GM21381 (cell line): Measurements from ENCODE around the gene TBCB.

ENCODE experiments used
- ATAC-seq: cut with Tn5 transposase; IDR thresholded peaks from one replicate; pipeline ENCODE4 v1.9.1; 2021; ENCODE audit warnings: mild to moderate bottlenecking, moderate library complexity; ENCODE audit not compliant: unreplicated experiment

The TBCB gene

GRCh38 chr19:36100476-36100875 is 14.8 kb upstream of the TBCB start:
- ATAC-seq: no peak

DNA sequence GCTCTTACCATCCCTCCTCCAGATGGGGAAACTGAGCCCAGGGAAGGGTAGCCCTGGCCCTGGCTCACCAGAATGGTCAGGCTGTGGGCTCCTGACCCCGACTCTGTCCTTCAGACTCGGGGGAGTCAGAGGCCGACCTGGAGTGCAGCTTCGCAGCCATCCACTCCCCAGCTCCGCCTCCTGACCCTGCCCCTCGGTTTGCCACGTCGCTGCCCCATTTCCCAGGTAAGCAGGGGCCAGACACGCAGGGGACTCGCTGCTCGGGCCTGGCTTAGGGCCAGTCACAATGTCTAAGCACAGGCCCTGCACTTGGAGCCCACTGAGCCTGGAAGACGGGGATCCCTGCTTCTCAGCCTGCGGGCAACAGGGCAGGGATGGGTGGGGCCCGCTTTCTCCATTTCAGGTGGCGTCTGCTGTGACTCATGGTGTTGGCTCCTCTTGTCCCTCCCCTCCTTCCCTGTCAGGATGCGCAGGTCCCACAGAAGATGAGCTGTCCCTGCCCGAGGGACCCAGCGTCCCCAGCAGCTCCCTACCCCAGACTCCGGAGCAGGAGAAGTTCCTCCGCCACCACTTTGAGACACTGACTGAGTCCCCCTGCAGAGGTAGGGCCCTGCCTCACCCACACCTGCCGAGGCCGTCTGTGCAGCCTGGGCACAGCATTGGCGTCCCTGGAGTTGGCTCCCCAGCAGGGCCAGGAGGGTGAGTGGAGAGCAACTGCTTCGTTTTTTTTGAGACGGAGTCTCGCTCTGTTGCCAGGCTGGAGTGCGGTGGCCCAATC is 13.5 kb upstream of the TBCB start:
- no peak for ATAC-seq

DNA sequence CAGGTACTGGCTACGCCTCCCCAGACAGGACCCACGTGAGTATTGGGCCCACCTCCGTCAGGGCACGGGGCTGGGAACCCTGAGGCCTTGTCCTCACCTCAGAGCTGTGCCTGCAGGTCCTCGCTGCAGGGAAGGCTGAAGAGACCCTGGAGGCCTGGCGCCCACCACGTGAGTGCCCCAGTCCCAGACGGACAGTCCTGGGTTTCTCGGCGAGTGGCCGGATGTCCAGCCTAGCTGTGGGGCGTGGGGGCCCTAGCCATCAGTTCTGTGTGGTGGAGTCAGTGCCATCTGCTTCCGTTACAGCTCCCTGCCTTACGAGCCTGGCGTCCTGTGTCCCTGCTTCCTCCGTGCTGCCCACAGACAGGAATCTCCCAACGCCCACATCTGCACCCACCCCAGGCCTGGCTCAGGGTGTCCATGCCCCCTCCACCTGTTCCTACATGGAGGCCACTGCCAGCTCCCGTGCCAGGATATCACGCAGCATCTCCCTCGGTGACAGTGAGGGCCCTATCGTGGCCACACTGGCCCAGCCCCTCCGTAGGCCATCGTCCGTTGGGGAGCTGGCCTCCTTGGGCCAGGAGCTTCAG is 12.1 kb upstream of the TBCB start:
- ATAC-seq: no peak

GRCh38 chr19:36103842-36104552 is 11.3 kb upstream of the TBCB start:
- no peak for ATAC-seq

DNA sequence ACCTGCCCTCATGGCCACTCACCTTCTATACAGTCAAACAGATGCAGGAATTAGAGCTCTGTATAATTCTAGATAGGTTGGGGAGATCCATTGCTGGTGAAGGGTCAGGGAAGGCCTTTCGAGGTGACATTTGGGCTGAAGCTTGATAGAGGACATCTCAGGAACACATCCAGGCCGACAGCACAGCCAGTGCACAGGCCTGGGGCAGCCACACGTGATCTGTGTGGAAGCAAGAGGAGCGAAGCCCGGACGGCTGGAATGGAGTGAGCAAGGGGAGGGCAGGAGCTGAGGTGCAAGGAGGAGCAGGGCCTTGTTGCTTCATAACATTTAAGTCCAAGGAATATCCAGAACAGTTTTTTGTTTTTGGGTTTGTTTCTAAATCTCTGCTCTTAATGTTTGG is 8.8 kb upstream of the TBCB start:
- no peak for ATAC-seq

GRCh38 chr19:36106991-36107390 is 8.3 kb upstream of the TBCB start:
- ATAC-seq: no peak

- no peak for ATAC-seq
Measured at GRCh38 chr19:36108684-36109083, 6.6 kb upstream of the TBCB start.

GRCh38 chr19:36110487-36111199 is 4.6 kb upstream of the TBCB start, which contains the start of gene OVOL3:
OVOL3 (plus strand) TSS chr19:36111143; CDS start chr19:36111203, 60 bp downstream.
- ATAC-seq: no peak

- ATAC-seq: no peak
Measured at GRCh38 chr19:36111200-36111539, 4.1 kb upstream of the TBCB start.

GRCh38 chr19:36112678-36113077 is 2.6 kb upstream of the TBCB start:
- no peak for ATAC-seq

DNA sequence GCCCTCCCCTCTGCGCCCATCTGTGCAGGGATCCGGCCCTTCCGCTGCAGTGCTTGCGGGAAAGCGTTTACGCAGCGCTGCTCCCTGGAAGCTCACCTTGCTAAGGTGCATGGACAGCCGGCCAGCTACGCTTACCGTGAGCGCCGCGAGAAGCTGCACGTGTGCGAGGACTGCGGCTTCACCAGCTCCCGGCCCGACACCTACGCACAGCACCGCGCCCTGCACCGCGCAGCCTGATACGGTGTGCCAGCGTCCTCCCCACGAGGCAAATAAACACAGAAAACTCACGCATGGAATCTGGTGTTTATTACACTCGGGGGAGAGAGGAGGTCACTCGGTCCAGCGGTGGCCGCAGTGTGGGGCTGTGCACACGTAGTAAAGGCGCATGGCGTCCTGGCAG is 1.8 kb upstream of the TBCB start:
- no peak for ATAC-seq

DNA sequence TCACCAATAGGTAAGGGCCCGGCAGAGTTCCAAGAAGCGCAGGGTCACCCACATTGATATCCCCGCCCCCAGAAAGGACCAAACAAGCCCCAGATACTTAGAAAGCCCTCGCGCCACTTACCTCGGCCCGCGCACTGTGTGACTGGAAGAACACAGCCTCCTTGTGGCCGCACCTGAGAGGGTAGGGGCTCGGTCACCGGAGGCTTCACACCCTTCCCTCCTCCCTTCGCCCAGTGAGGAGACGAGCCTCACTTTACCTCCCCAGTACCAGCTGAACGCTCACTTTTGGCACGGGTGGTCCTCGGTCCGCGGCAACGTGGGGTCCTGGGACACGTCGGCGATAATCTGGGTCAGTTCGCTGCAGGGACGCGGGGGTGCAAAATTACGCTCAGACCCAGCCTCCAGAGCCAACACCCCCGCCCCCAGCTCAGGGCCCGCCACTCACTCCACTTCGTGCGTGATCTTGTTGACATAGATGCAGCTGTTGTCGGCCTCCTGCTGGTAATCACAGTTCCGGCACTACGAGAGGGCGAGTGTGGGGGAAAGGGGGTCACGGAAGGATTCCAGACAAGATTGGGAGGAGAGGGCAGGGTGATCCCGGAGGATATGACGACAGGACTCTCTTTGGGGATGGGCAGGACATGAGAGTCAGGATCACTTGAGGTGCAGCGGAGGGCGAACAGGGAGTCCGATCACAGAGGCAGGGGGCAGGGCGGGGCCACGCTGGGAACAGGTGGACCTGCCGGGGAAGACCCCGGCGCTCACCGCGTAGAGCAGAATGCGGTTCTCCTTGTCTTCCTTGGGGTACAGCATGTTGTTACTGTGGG is 1.2 kb upstream of the TBCB start:
- no peak for ATAC-seq

- peak; percentile 78 for ATAC-seq
Measured at GRCh38 chr19:36114721-36115452, 381 bp upstream of the TBCB start, which contains the start of gene POLR2I. POLR2I (minus strand) TSS chr19:36114875; CDS start chr19:36114856, 19 bp downstream.

GRCh38 chr19:36116344-36116637 is 1.0 kb downstream of the TBCB start:
- ATAC-seq: no peak

DNA sequence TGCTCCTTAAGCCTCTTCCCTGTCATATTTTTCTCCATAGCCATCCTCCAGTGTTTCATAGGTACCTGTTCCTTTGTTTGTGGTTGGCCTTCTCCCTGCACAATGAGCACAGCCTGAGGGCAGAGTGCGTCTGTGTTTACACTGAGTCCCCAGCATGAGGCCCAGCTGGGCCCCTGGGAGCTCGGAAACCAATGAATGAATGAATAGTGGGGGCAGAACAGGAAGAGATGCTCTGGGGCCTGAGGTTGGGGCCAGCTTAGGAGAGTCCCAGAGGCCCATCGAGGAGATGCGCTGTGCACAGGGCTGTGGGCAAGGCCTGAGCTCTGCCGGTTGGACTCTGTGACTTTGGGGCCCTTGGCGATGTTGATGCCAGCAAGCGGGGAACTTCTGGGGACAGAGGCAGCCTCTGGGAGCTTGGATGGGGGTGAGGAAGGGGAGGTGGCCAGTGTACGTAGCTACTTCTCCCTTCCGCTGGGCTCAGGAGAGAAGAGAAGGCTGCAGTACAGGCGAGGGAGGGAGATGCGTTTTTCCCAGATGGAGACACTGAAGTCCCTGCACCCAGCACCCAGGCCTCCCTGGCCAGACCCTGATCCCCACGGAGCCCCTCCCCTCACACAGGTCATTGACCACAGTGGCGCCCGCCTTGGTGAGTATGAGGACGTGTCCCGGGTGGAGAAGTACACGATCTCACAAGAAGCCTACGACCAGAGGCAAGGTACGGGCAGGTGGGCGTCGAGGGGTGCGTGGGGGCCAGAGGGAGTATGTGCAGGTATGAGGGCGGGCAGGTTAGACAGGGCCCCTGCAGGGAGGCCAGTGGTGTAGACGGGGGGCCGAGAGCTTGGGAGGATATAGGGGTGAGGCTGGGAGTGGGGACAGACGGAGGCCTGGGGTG is 5.1 kb downstream of the TBCB start:
- no peak for ATAC-seq

DNA sequence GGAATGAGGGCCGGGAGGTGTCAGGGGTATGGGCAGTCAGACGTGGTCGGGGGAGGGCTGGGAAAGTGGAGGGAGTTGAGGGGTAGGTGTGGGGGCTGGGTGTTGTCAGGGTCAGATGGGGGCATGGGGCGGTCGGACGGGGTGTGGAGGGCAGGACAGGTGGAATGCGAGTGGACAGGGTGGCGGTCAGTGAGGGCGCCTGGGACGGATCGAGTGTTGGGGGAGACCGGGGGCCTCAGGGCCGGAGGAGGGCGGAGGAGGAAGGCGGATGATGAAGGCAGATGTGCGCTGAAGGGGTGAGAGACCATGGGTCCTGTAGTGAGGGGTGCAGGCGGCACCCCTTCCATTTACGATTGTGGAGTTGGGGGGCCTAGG is 5.7 kb downstream of the TBCB start:
- ATAC-seq: no peak

- ATAC-seq: no peak
Measured at GRCh38 chr19:36121486-36122124, 6.3 kb downstream of the TBCB start.

GRCh38 chr19:36125557-36125956 is 10.3 kb downstream of the TBCB start:
- no peak for ATAC-seq

- peak; percentile 17 for ATAC-seq
Measured at GRCh38 chr19:36128392-36128736, 13.1 kb downstream of the TBCB start.
